Right renal pelvis (tissue), 4 donors: ENCODE measurements around the gene GPHN. TPM values are rescaled to one million over a fixed set of nuclear protein-coding genes. Genes with fewer than 3 reads are reported as not detected.
A peak's percentile ranks its signal among the peaks of the same experiment; 100 is the strongest.

Source experiments
- DNase-seq, 4 donors: peaks; one replicate each; pipeline ENCODE4 v3.0.0-alpha.2; 2013; ENCODE audit warnings: low read depth in 4 of 4, low spot score in 3 of 4, missing footprints in 1 of 4
- polyA plus RNA-seq, 4 donors: library from polyadenylated mRNA; unstranded; fragments of 120-200 nt; gene quantifications; one replicate each; pipeline ENCODE4 v1.2.1, GENCODE V29; 2013; ENCODE audit not compliant: insufficient read length in 4 of 4

The GPHN gene
- 10 to 100 TPM; 73.3 to 86.0 (median 82.5) TPM for polyA plus RNA-seq

GRCh38 chr14:66507722-66508546, at the start of gene GPHN:
TSS of gene GPHN (plus strand) at chr14:66508147.
- peak; percentile 90 to 94 (median 92) for DNase-seq

- DNase-seq: no peak
Measured at GRCh38 chr14:66459603-66460002, 48.3 kb upstream of the GPHN start.

DNA sequence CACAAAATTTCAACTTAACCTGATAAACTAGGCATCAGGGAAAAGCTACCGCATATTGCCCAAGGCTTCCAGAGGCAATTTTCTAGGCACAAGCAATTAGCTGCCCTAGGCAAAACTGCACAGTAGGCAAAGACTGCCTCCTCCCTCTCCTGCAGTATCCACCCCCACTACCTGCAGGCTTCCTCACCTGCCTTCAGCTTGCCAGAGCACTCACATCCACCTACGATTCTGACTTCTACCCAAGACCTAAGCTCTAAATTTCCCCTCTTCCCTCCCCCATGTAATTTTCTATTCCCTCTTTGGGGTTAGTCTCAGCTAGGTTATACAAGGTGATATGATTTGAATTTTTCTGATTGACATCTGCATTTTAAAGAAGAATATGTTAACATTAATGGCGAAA, 43.7 kb upstream of the GPHN start:
- no peak for DNase-seq

- DNase-seq: no peak
Measured at GRCh38 chr14:66468778-66469367, 39.1 kb upstream of the GPHN start.

- DNase-seq: no peak
Measured at GRCh38 chr14:66471584-66471983, 36.4 kb upstream of the GPHN start.

GRCh38 chr14:66472251-66472650, 35.7 kb upstream of the GPHN start:
- DNase-seq: no peak

- DNase-seq: no peak
Measured at GRCh38 chr14:66473223-66473622, 34.7 kb upstream of the GPHN start.

DNA sequence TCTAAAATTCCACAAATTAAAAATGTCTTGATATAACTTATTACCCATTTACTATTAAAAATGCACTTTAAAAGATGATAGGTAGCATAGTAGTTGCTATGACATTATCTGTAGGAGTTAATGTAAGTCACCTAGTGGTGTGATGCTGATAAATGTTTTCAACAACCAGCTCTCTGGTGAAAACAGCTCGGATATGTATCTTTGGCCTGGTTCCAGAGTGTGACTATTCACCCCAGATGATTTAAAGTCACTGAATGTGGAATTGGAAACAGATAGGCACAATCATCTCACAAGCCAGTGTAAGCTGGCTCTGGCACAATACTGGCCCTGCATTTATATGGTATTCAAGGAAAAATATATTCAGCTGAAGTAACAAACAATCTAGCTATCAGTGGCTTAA, 31.0 kb upstream of the GPHN start:
- DNase-seq: no peak

DNA sequence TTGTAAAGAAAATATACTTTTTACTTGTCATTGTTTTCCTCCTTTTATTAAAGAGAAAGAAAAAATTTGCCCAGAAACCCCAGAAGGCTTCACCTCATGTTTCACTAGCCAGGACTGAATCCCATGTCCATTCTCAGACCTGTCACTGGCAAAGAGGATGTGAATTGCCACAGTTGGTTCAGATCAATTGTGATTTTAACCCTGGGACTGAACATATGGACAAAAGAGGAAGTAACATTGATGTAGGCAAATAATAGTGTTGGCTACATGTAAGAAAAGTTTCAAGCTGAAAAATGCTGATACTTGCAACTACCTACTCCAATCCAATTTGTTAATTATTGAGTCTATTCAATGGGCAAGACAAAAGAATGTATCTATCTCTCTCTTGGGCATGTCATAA, 30.4 kb upstream of the GPHN start:
- DNase-seq: no peak

GRCh38 chr14:66482873-66483272, 25.1 kb upstream of the GPHN start:
- no peak for DNase-seq

DNA sequence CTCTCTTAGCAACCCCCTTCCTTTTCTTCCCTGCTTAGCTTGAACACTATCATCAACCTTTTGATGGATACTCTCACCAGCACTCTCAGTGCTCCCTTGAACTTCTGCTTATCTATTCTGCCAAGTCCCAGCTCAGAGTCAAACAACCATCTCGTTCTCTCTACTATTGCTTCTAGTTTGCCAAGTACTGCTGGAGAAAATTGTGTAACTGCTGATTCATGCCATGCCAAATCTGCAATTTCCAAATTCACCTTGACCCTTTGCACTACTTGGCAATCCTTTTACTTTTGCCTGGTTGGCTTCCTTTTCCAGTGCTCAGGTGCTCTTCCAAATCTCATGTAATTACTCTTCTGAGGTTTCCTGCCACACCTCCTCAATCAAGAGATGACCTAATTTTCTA, 24.6 kb upstream of the GPHN start:
- DNase-seq: no peak

GRCh38 chr14:66485029-66485428, 22.9 kb upstream of the GPHN start:
- no peak for DNase-seq

- no peak for DNase-seq
Measured at GRCh38 chr14:66485910-66486421, 22.0 kb upstream of the GPHN start, which contains the start of gene CCDC196. TSS of gene CCDC196 (plus strand) at chr14:66486371. CDS start at chr14:66486503, 132 bp downstream.

GRCh38 chr14:66487164-66487563, 20.8 kb upstream of the GPHN start:
- DNase-seq: no peak

GRCh38 chr14:66490143-66491111, 17.5 kb upstream of the GPHN start:
- DNase-seq: no peak

GRCh38 chr14:66493750-66494149, 14.2 kb upstream of the GPHN start:
- DNase-seq: no peak

GRCh38 chr14:66495218-66496098, 12.5 kb upstream of the GPHN start:
- peak in 2 of 4 donors; percentile 32 to 41 for DNase-seq

DNA sequence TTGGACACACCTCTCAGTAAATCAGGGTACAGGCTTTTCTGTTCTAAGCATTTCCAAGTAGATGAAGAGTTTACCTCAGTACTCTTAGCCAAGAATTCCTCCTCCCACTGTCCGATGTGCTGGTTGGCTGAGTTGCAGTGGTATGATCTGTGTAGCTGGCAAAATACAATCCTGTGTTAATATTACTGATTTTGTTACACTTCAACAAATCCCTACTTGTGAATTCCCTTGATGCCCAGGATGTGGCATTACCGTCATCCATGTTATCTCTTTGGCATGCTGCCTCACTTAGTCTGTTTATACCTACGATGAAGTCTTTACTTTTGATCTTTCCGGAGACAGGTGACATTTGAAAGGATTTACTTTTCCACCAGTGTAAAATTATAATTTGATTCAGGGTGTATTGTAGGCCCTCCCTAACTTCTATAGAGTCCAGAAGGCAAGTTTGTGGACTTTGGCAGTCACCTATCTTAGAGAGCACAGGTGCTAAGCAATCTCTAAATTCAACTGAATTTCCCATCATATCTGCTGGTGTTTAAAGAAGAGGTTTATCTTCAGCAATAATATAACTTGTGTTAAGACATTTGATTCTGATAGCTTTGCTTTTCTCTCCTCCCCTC, 11.6 kb upstream of the GPHN start:
- DNase-seq: no peak

GRCh38 chr14:66496911-66497310, 11.0 kb upstream of the GPHN start:
- no peak for DNase-seq
